ENCODE results near the gene ENKD1. TPM values are rescaled to one million over a fixed set of nuclear protein-coding genes. Genes with fewer than 3 reads are reported as not detected.

Gene ENKD1
- total RNA-seq, 2 donors from 2014 or later = 19.0 to 21.2 TPM

- no peak overlapping the region for H3K27ac Mint-ChIP-seq
- no peak overlapping the region for H3K4me3 Mint-ChIP-seq
- Histone ChIP-seq H3K4me3 (ENCODE audit: low read length) (no peak overlapping the region), H3K9ac (ENCODE audit: extremely low read depth, low read length, poor library complexity, severe bottlenecking) (no peak overlapping the region), H3K27me3 (ENCODE audit: control insufficient read depth, insufficient read depth, low read length, poor library complexity, severe bottlenecking) (no peaks in the 10 kb centered on the region), H3K27ac (ENCODE audit: low read depth, low read length) (no peak overlapping the region), H3K9me3 (ENCODE audit: control insufficient read depth, low read length) (no peaks in the 10 kb centered on the region), H3K4me1 (ENCODE audit: control insufficient read depth, insufficient read depth, low read length) (no peaks in the 10 kb centered on the region), H3K36me3 (ENCODE audit: control insufficient read depth, insufficient read depth, low read length) (peaks cover 3% of the 10 kb centered on the region)
- H3K4me1 Mint-ChIP-seq = no peaks in the 10 kb centered on the region
- 97 to 100% methylated on average over 4 to 7 of the region's 7 CpGs for WGBS, 2 experiments (ENCODE audit: insufficient coverage in 1 of 2, insufficient read length in 1 of 2)
- peaks cover 12% of the 10 kb centered on the region for H3K36me3 Mint-ChIP-seq (ENCODE audit: low read depth)
- H3K27me3 Mint-ChIP-seq (ENCODE audit: insufficient read depth) = no peaks in the 10 kb centered on the region
- no peak for TF ChIP-seq CTCF (conservative IDR thresholded peaks at IDR 0.05)
- H3K9me3 Mint-ChIP-seq = no peaks in the 10 kb centered on the region
- DNase-seq = no peak
Measured at GRCh38 chr16:67675999-67676398, 9.4 kb upstream of the ENKD1 start.

DNA sequence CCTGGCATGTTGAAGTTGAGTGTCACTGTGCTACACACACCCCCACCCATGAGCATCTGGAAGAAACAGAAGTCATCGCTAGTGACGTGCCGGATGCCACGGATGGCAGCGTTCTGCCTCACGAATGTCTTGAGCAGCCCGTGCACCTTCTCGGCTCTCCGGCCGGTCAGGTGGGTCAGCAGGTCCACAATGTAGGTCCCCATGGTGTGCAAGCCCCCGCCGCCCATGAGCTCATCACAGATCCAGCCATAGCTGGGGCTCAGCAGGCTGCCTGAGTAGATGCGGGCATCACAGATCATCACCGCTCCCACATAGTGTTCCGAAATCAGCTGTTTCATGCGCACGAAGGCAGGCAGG, 9.0 kb upstream of the ENKD1 start:
- no peak for DNase-seq
- H3K4me3 Mint-ChIP-seq = no peak overlapping the region
- no peak overlapping the region for H3K27ac ChIP-seq (ENCODE audit: low read depth, low read length)
- H3K9me3 Mint-ChIP-seq = no peaks in the 10 kb centered on the region
- no peak overlapping the region for H3K9ac ChIP-seq (ENCODE audit: extremely low read depth, low read length, poor library complexity, severe bottlenecking)
- no peaks in the 10 kb centered on the region for H3K9me3 ChIP-seq (ENCODE audit: control insufficient read depth, low read length)
- no peaks in the 10 kb centered on the region for H3K4me1 ChIP-seq (ENCODE audit: control insufficient read depth, insufficient read depth, low read length)
- no peaks in the 10 kb centered on the region for H3K27me3 Mint-ChIP-seq (ENCODE audit: insufficient read depth)
- no peaks in the 10 kb centered on the region for H3K4me1 Mint-ChIP-seq
- 95% methylated on average over 16 to 17 of the region's 17 CpGs for WGBS, 2 experiments (ENCODE audit: insufficient coverage in 1 of 2, insufficient read length in 1 of 2)
- H3K27me3 ChIP-seq (ENCODE audit: control insufficient read depth, insufficient read depth, low read length, poor library complexity, severe bottlenecking) = no peaks in the 10 kb centered on the region
- peaks cover 12% of the 10 kb centered on the region for H3K36me3 Mint-ChIP-seq (ENCODE audit: low read depth)
- no peak for TF ChIP-seq CTCF (conservative IDR thresholded peaks at IDR 0.05)
- peaks cover 3% of the 10 kb centered on the region for H3K36me3 ChIP-seq (ENCODE audit: control insufficient read depth, insufficient read depth, low read length)
- no peak overlapping the region for H3K27ac Mint-ChIP-seq
- no peak overlapping the region for H3K4me3 ChIP-seq (ENCODE audit: low read length)

DNA sequence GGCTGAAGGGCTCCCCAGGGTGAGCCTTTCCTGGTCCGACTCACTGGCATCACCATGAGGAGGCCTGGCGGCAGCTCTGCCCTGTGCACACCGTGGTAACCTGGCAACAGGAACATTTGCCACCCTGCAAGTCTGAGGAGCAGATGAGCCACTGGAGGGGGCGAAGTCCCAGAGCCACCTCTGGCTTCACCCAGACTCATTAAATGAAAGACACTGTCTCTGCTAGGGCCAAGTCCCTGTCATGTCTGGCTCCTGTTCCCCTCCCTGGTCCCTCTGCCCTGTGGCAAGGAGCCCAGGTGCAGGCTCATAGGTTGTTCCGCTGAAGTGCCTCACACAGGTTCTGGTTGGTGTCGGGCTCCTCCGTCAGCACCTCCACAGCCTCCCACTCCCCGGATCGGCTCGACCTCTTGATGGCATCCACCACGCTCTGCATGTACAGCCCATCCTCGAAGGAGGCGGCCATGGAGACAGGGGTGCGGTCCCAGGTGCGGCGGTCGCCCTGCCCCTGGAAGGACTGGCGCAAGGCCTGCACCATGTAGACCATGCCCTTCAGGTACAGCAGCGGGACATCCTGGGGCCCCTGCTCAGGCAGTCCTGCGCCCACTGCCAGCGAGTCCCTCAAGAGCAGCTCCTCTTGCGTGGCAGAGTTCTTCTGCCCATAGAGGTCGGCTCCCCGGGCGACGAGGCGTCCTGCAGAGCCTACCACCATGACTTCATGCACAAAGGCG, 8.5 kb upstream of the ENKD1 start:
- 95 to 97% methylated on average over 23 to 28 of the region's 28 CpGs for WGBS, 2 experiments (ENCODE audit: insufficient coverage in 1 of 2, insufficient read length in 1 of 2)
- Mint-ChIP-seq H3K4me3 (no peak overlapping the region), H3K36me3 (ENCODE audit: low read depth) (peaks cover 7% of the 10 kb centered on the region), H3K27me3 (ENCODE audit: insufficient read depth) (no peaks in the 10 kb centered on the region), H3K9me3 (no peaks in the 10 kb centered on the region), H3K27ac (no peak overlapping the region), H3K4me1 (no peaks in the 10 kb centered on the region)
- Histone ChIP-seq H3K9ac (ENCODE audit: extremely low read depth, low read length, poor library complexity, severe bottlenecking) (no peak overlapping the region), H3K4me3 (ENCODE audit: low read length) (no peak overlapping the region), H3K27me3 (ENCODE audit: control insufficient read depth, insufficient read depth, low read length, poor library complexity, severe bottlenecking) (no peaks in the 10 kb centered on the region), H3K9me3 (ENCODE audit: control insufficient read depth, low read length) (no peaks in the 10 kb centered on the region), H3K36me3 (ENCODE audit: control insufficient read depth, insufficient read depth, low read length) (no peaks in the 10 kb centered on the region), H3K4me1 (ENCODE audit: control insufficient read depth, insufficient read depth, low read length) (no peaks in the 10 kb centered on the region), H3K27ac (ENCODE audit: low read depth, low read length) (no peak overlapping the region)
- DNase-seq = peak; percentile 44
- TF ChIP-seq CTCF (conservative IDR thresholded peaks at IDR 0.05) = no peak

All from endodermal cell (in vitro differentiated cells).